Activated CD4-positive, alpha-beta T cell treated with anti-CD3 and anti-CD28 coated beads, Interleukin-2, amount 10 ng/mL, durations not matched to agents 24 days and 14 days (primary cell): ENCODE measurements around the gene WDR75. TPM values are rescaled to one million over a fixed set of nuclear protein-coding genes. Genes with fewer than 3 reads are reported as not detected.

ENCODE experiments used
- DNase-seq: peaks from one replicate; pipeline ENCODE4 v3.0.0; 2022
- H3K27ac Mint-ChIP-seq: one replicate; pipeline ENCODE4 v1.8.0; 2022; ENCODE audit warnings: mild to moderate bottlenecking, mixed read lengths
- H3K27me3 Mint-ChIP-seq: one replicate; pipeline ENCODE4 v1.8.0; 2022; ENCODE audit warnings: mixed read lengths
- H3K36me3 Mint-ChIP-seq: one replicate; pipeline ENCODE4 v1.8.0; 2022; ENCODE audit warnings: low read depth, mild to moderate bottlenecking, mixed read lengths
- H3K4me1 Mint-ChIP-seq: one replicate; pipeline ENCODE4 v1.8.0; 2021; ENCODE audit warnings: mixed read lengths
- H3K4me3 Mint-ChIP-seq: one replicate; pipeline ENCODE4 v1.8.0; 2022; ENCODE audit warnings: mild to moderate bottlenecking, moderate library complexity, mixed read lengths
- H3K9me3 Mint-ChIP-seq: one replicate; pipeline ENCODE4 v1.8.0; 2021; ENCODE audit warnings: mixed read lengths
- intact Hi-C: fragments of 100-400 bp; cut with micrococcal nuclease; formaldehyde crosslinking; loops from one replicate; pipeline ENCODE4 v1.15.1; 2023
- total RNA-seq: library from RNA; stranded (reverse); gene quantifications from 2 replicates; pipeline ENCODE4 v1.2.3, GENCODE V29; 2022

WDR75 gene
- total RNA-seq = 117 and 121 TPM in 2 replicates

GRCh38 chr2:189440947-189441708 is at the start of gene WDR75:
WDR75 (plus strand) TSS chr2:189441474; CDS start chr2:189441493, 19 bp downstream.
- Mint-ChIP-seq H3K27ac (peak within 1 kb of the TSS; percentile 99), H3K9me3 (no peaks in the 10 kb centered on the region), H3K4me1 (peaks cover 13% of the 10 kb centered on the region), H3K36me3 (peaks cover 13% of the 10 kb centered on the region), H3K27me3 (peaks cover 7% of the 10 kb centered on the region), H3K4me3 (no peak within 1 kb of the TSS)
- DNase-seq = peak; percentile 98
- intact Hi-C loops = loop anchor here (1.0 to 10.0 kb wide), 7 partner anchors 141 to 874 kb away; partner anchors contain the start of genes ASNSD1, HIBCH, ORMDL1 and OSGEPL1

- DNase-seq = no peak
- H3K27ac Mint-ChIP-seq = no peak overlapping the region
- H3K4me3 Mint-ChIP-seq = no peak overlapping the region
- H3K4me1 Mint-ChIP-seq = no peaks in the 10 kb centered on the region
- no peaks in the 10 kb centered on the region for H3K27me3 Mint-ChIP-seq
- no peaks in the 10 kb centered on the region for H3K36me3 Mint-ChIP-seq
- H3K9me3 Mint-ChIP-seq = no peaks in the 10 kb centered on the region
- intact Hi-C loops = no loop called here
These were observed 47.7 kb upstream of the WDR75 start for GRCh38 chr2:189393440-189394111.

- intact Hi-C loops = no loop called here
- H3K4me3 Mint-ChIP-seq = no peak overlapping the region
- no peaks in the 10 kb centered on the region for H3K27me3 Mint-ChIP-seq
- no peaks in the 10 kb centered on the region for H3K9me3 Mint-ChIP-seq
- H3K4me1 Mint-ChIP-seq = no peaks in the 10 kb centered on the region
- H3K27ac Mint-ChIP-seq = no peak overlapping the region
- no peaks in the 10 kb centered on the region for H3K36me3 Mint-ChIP-seq
- no peak for DNase-seq
These were observed 46.7 kb upstream of the WDR75 start for GRCh38 chr2:189394525-189394924.

- intact Hi-C loops = no loop called here
- Mint-ChIP-seq H3K4me1 (peaks cover 7% of the 10 kb centered on the region), H3K27me3 (no peaks in the 10 kb centered on the region), H3K27ac (no peak overlapping the region), H3K4me3 (no peak overlapping the region), H3K9me3 (no peaks in the 10 kb centered on the region), H3K36me3 (no peaks in the 10 kb centered on the region)
- no peak for DNase-seq
These were observed 38.3 kb upstream of the WDR75 start for GRCh38 chr2:189402932-189403331.

GRCh38 chr2:189406586-189407233 is 34.6 kb upstream of the WDR75 start:
- Mint-ChIP-seq H3K9me3 (no peaks in the 10 kb centered on the region), H3K27me3 (no peaks in the 10 kb centered on the region), H3K36me3 (no peaks in the 10 kb centered on the region), H3K27ac (no peak overlapping the region), H3K4me1 (peaks cover 8% of the 10 kb centered on the region), H3K4me3 (no peak overlapping the region)
- no peak for DNase-seq
- intact Hi-C loops = no loop called here

- H3K36me3 Mint-ChIP-seq = no peaks in the 10 kb centered on the region
- peak overlapping the region; percentile 19 for H3K4me3 Mint-ChIP-seq
- H3K27ac Mint-ChIP-seq = no peak overlapping the region
- no peaks in the 10 kb centered on the region for H3K9me3 Mint-ChIP-seq
- intact Hi-C loops = no loop called here
- H3K27me3 Mint-ChIP-seq = no peaks in the 10 kb centered on the region
- H3K4me1 Mint-ChIP-seq = peaks cover 8% of the 10 kb centered on the region
- DNase-seq = no peak
These were observed 33.7 kb upstream of the WDR75 start for GRCh38 chr2:189407281-189408209.

- no peak for DNase-seq
- Mint-ChIP-seq H3K36me3 (no peaks in the 10 kb centered on the region), H3K4me1 (peaks cover 8% of the 10 kb centered on the region), H3K27me3 (no peaks in the 10 kb centered on the region), H3K27ac (no peak overlapping the region), H3K9me3 (no peaks in the 10 kb centered on the region), H3K4me3 (no peak overlapping the region)
- intact Hi-C loops = no loop called here
These were observed 33.0 kb upstream of the WDR75 start for GRCh38 chr2:189408294-189408693.

GRCh38 chr2:189409131-189409530 is 32.1 kb upstream of the WDR75 start:
- DNase-seq = no peak
- no peaks in the 10 kb centered on the region for H3K9me3 Mint-ChIP-seq
- peaks cover 8% of the 10 kb centered on the region for H3K4me1 Mint-ChIP-seq
- no peak overlapping the region for H3K27ac Mint-ChIP-seq
- intact Hi-C loops = no loop called here
- H3K27me3 Mint-ChIP-seq = no peaks in the 10 kb centered on the region
- no peaks in the 10 kb centered on the region for H3K36me3 Mint-ChIP-seq
- no peak overlapping the region for H3K4me3 Mint-ChIP-seq

GRCh38 chr2:189409647-189410046 is 31.6 kb upstream of the WDR75 start:
- H3K27ac Mint-ChIP-seq = no peak overlapping the region
- no peaks in the 10 kb centered on the region for H3K9me3 Mint-ChIP-seq
- DNase-seq = no peak
- intact Hi-C loops = loop anchor here (5.0 kb wide), 1 partner anchor 887 kb away; no protein-coding TSS in a partner anchor
- H3K27me3 Mint-ChIP-seq = no peaks in the 10 kb centered on the region
- H3K36me3 Mint-ChIP-seq = no peaks in the 10 kb centered on the region
- H3K4me3 Mint-ChIP-seq = no peak overlapping the region
- H3K4me1 Mint-ChIP-seq = peaks cover 8% of the 10 kb centered on the region

GRCh38 chr2:189411860-189412259 is 29.4 kb upstream of the WDR75 start:
- no peak overlapping the region for H3K27ac Mint-ChIP-seq
- H3K36me3 Mint-ChIP-seq = no peaks in the 10 kb centered on the region
- no peak for DNase-seq
- peaks cover 8% of the 10 kb centered on the region for H3K4me1 Mint-ChIP-seq
- H3K27me3 Mint-ChIP-seq = no peaks in the 10 kb centered on the region
- H3K9me3 Mint-ChIP-seq = no peaks in the 10 kb centered on the region
- H3K4me3 Mint-ChIP-seq = no peak overlapping the region
- intact Hi-C loops = loop anchor here (1.0 to 5.0 kb wide), 4 partner anchors 124 to 890 kb away; no protein-coding TSS in a partner anchor

GRCh38 chr2:189412330-189412953 is 28.8 kb upstream of the WDR75 start:
- H3K27ac Mint-ChIP-seq = no peak overlapping the region
- H3K36me3 Mint-ChIP-seq = no peaks in the 10 kb centered on the region
- H3K9me3 Mint-ChIP-seq = no peaks in the 10 kb centered on the region
- peaks cover 6% of the 10 kb centered on the region for H3K4me1 Mint-ChIP-seq
- no peak overlapping the region for H3K4me3 Mint-ChIP-seq
- no peaks in the 10 kb centered on the region for H3K27me3 Mint-ChIP-seq
- peak; percentile 84 for DNase-seq
- intact Hi-C loops = loop anchor here (1.0 to 5.0 kb wide), 4 partner anchors 124 to 890 kb away; no protein-coding TSS in a partner anchor

GRCh38 chr2:189413249-189413648 is 28.0 kb upstream of the WDR75 start:
- intact Hi-C loops = loop anchor here (5.0 kb wide), 1 partner anchor 891 kb away; no protein-coding TSS in a partner anchor
- no peak for DNase-seq
- Mint-ChIP-seq H3K4me3 (no peak overlapping the region), H3K4me1 (no peaks in the 10 kb centered on the region), H3K27me3 (no peaks in the 10 kb centered on the region), H3K27ac (no peak overlapping the region), H3K36me3 (no peaks in the 10 kb centered on the region), H3K9me3 (no peaks in the 10 kb centered on the region)

GRCh38 chr2:189421644-189422043 is 19.6 kb upstream of the WDR75 start:
- no peaks in the 10 kb centered on the region for H3K4me1 Mint-ChIP-seq
- intact Hi-C loops = no loop called here
- H3K9me3 Mint-ChIP-seq = no peaks in the 10 kb centered on the region
- H3K36me3 Mint-ChIP-seq = no peaks in the 10 kb centered on the region
- no peak overlapping the region for H3K4me3 Mint-ChIP-seq
- H3K27ac Mint-ChIP-seq = no peak overlapping the region
- peak; percentile 36 for DNase-seq
- no peaks in the 10 kb centered on the region for H3K27me3 Mint-ChIP-seq
